A549 treated with DMSO at 1 μM for 4 hours (cell line): ENCODE measurements around the gene HPS1. TPM values are rescaled to one million over a fixed set of nuclear protein-coding genes. Genes with fewer than 3 reads are reported as not detected.

Experiments used
- total RNA-seq: library from RNA; stranded (reverse); fragments of 200-300 nt; extraction: Qiagen RNA extraction; gene quantifications from 5 replicates; pipeline ENCODE4 v1.2.3, GENCODE V29; 2022; ENCODE audit warnings: low read depth

HPS1 gene
- 28.2 to 35.6 TPM (median 34.6 TPM) in 5 replicates for total RNA-seq

DNA sequence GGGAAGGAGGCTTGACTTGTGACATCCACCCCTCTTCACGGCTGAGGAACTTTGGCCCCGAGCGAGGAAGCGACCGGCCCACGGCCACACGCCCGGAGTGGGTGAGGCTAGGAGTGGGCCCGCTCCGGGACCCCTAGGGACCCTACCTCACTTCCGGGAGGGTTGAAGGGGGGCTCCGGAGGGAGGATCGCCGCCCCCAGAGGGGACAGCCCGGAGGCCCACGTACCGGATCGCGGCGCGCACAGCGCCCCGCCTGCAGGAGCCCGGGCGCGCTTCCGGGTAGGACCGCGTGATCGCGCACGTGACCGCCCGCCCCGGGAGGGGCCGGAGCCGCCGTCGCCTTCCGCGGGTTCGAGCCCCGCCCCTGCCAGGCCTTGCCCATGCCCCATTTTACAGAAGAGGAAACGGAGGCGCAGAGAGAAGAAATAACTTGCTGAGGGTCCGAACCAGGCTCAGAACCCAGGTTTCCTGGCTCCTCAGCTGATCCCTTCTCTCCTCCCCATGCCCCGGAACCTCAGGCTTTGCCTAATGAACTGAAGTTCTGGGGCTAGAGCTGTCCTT is at the start of gene HPS1:
HPS1 (minus strand) TSS at position 275 of the 561 bp plus-strand sequence. CDS start 3,695 bp downstream, outside the sequence.

DNA sequence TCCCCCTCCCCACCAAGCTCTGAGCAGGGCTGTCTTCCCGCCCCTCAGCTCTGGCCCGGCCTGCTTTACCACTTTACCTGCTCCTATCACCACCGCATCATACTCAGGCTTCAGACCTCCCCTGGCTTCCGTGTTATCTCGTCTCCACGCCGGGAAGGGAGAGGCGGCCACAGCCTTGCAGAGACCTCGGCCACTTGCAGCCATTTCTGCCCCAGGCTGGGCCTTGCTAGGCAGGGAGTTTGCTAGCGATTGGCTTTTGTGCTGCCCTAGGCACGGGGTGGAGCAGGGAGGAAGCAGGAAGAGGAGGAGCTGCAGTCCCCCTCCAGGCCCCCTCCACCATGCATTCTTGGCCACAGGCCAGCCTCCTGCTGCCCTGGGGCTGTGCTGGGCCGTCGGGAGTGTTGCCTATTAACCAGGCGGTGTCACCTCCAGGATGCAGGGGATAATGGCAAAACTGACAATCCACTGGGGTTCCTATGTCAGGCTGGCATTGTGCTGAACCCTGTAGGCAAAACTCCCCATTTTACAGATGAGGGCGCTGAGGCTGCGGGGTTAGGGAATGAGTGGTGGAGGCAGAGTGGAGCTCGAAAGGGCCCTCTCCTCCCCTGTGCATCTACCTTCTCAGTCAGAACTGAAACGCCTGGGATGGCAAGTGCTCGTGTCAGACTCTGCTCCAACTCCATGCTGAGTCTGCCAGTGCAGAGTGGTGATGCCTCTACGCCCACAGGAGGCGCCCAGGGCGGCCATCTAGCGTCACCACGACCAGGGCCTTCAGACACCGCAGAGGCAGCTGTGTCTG is 31.6 kb downstream of the HPS1 start, which contains the start of gene PYROXD2:
PYROXD2 (minus strand) TSS at position 251 of the 799 bp plus-strand sequence; CDS start at position 204, 47 bp downstream.

Other genes with a start within 250 kb of the HPS1 start
- 1.3 to 1.7 TPM (median 1.5 TPM) in 5 replicates for gene LOXL4, start 178.7 kb downstream of the HPS1 start, total RNA-seq
- 3.2 to 5.1 TPM (median 4.1 TPM) in 5 replicates for gene PYROXD2, start 31.8 kb downstream of the HPS1 start, total RNA-seq